GM12878 (cell line): ENCODE results near the gene CCDC15. TPM values are rescaled to one million over a fixed set of nuclear protein-coding genes. Genes with fewer than 3 reads are reported as not detected.

Experiments
- ATAC-seq: fragments of 200-7000 bp; cut with Tn5 transposase; 3 replicates; pipeline ENCODE4 v1.9.1; 2020; ENCODE audit warnings: mild to moderate bottlenecking, moderate library complexity
- BruUV-seq: library from RNA; stranded (reverse); fragments of 400-500 nt; replicated peaks from 2 replicates; lab custom pipeline; 2021; lab: Mats Ljungman, UMichigan
- CTCF ChIA-PET: fragments of 300-600 bp; sonication (Branson Sonifier 250); formaldehyde crosslinking; extraction: SDS; loops from one replicate; lab custom pipeline; 2021; ENCODE audit warnings: inconsistent platforms; lab: Yijun Ruan, JAX
- POLR2A ChIA-PET: fragments of 350-600 bp; formaldehyde crosslinking; extraction: SDS; loops from one replicate; lab custom pipeline; 2021; ENCODE audit warnings: inconsistent platforms; lab: Charles Lee
- RAD21 ChIA-PET: fragments of 300-600 bp; sonication (Branson Sonifier 250); formaldehyde crosslinking; loops from one replicate; lab custom pipeline; 2023; ENCODE audit warnings: antibody characterized with exemption; ENCODE audit not compliant: unreplicated experiment; lab: Charles Lee
- SMC1A ChIA-PET: fragments of 300-600 bp; sonication (Branson Sonifier 250); formaldehyde crosslinking; loops from one replicate; lab custom pipeline; 2023; ENCODE audit not compliant: unreplicated experiment, uncharacterized antibody; lab: Charles Lee
- DNase-seq: peaks from one replicate; pipeline ENCODE4 v3.0.0-alpha.2; 2011; ENCODE audit warnings: low read depth, low spot score
- FAIRE-seq: peaks from 3 replicates; lab custom pipeline; 2011; peaks lifted over from hg19 to GRCh38; lab: Jason Lieb, UNC
- H2AFZ ChIP-seq: 2 replicates; pipeline ENCODE4 v1.6.0; 2011; ENCODE audit warnings: low read depth, low read length, control low read depth; ENCODE audit not compliant: control insufficient read depth
- H3K27ac ChIP-seq: 2 replicates; pipeline ENCODE4 v1.5.1; 2011; ENCODE audit warnings: control low read depth; ENCODE audit not compliant: control insufficient read depth, insufficient read depth
- H3K27me3 ChIP-seq, 2 experiments: replicated peaks in 1 of 2; 2 replicates each; pipeline versions ENCODE4 v1.6.0 to v1.6.1; 2011; ENCODE audit warnings: low read length in 1 of 2; ENCODE audit not compliant: control insufficient read depth in 2 of 2, insufficient read depth in 2 of 2
- H3K36me3 ChIP-seq, 2 experiments: 2 replicates each; pipeline ENCODE4 v1.5.1; 2011; ENCODE audit warnings: low read length in 1 of 2; ENCODE audit not compliant: control insufficient read depth in 2 of 2, insufficient read depth in 2 of 2
- H3K4me1 ChIP-seq: 2 replicates; pipeline ENCODE4 v1.6.1; 2011; ENCODE audit warnings: mild to moderate bottlenecking, low read length, moderate library complexity, mixed read lengths; ENCODE audit not compliant: control insufficient read depth, insufficient read depth
- H3K4me2 ChIP-seq: 2 replicates; pipeline ENCODE4 v1.6.0; 2011; ENCODE audit warnings: control low read depth; ENCODE audit not compliant: control insufficient read depth, insufficient read depth
- H3K4me3 ChIP-seq: fragments of 200-600 bp; sonication (generic); 2 replicates; pipeline ENCODE4 v1.5.1; 2016
- H3K79me2 ChIP-seq: 2 replicates; pipeline ENCODE4 v1.6.0; 2011; ENCODE audit warnings: low read length; ENCODE audit not compliant: control insufficient read depth, insufficient read depth
- H3K9ac ChIP-seq: 2 replicates; pipeline ENCODE4 v1.8.0; 2011; ENCODE audit warnings: low read length, control low read depth, mixed read lengths; ENCODE audit not compliant: control insufficient read depth, insufficient read depth
- H3K9me3 ChIP-seq: replicated peaks from 3 replicates; pipeline ENCODE4 v1.5.1; 2011; ENCODE audit warnings: mild to moderate bottlenecking, low read length; ENCODE audit not compliant: control insufficient read depth, insufficient read depth
- H4K20me1 ChIP-seq: 2 replicates; pipeline ENCODE4 v1.6.0; 2011; ENCODE audit not compliant: control insufficient read depth, insufficient read depth
- BHLHE40 ChIP-seq, 2 experiments: fragments of 450-650 bp in 1 of 2; IDR thresholded peaks; 2 replicates each; pipeline ENCODE4 v1.6.1; 2011 to 2017; ENCODE audit warnings: low read depth in 2 of 2, borderline replicate concordance in 1 of 2, improper control_type of control experiment in 1 of 2, low read length in 1 of 2, mild to moderate bottlenecking in 1 of 2
- CBX3 ChIP-seq: fragments of 200-600 bp; sonication (generic); IDR thresholded peaks from 2 replicates; pipeline ENCODE4 v1.6.1; 2016; ENCODE audit warnings: low read depth, borderline replicate concordance
- CBX5 ChIP-seq: sonication (generic); IDR thresholded peaks from 2 replicates; pipeline ENCODE4 v1.6.1; 2016; ENCODE audit warnings: low read depth, moderate library complexity, mild to moderate bottlenecking, inconsistent platforms
- E2F8 ChIP-seq: fragments of 450-650 bp; IDR thresholded peaks from 2 replicates; pipeline ENCODE4 v1.6.1; 2018; ENCODE audit warnings: mild to moderate bottlenecking, low read depth, moderate library complexity; ENCODE audit not compliant: partially characterized antibody
- EP300 ChIP-seq, 2 experiments: fragments of 150-350 bp in 1 of 2; IDR thresholded peaks; 2 replicates each; pipeline ENCODE4 v1.6.1; 2011 to 2012; ENCODE audit warnings: low read depth in 2 of 2, low read length in 2 of 2, borderline replicate concordance in 1 of 2, improper control_type of control experiment in 1 of 2, inconsistent platforms in 1 of 2; ENCODE audit not compliant: control insufficient read depth in 1 of 2
- MXI1 ChIP-seq: fragments of 150-350 bp; IDR thresholded peaks from 2 replicates; pipeline ENCODE4 v1.6.1; 2011; ENCODE audit warnings: low read depth, mild to moderate bottlenecking, inconsistent platforms, low read length, improper control_type of control experiment
- SUZ12 ChIP-seq: fragments of 200-600 bp; sonication (generic); IDR thresholded peaks from one replicate; pipeline ENCODE4 v1.6.1; 2018; ENCODE audit warnings: antibody characterized with exemption, mild to moderate bottlenecking; ENCODE audit not compliant: unreplicated experiment
- TBL1XR1 ChIP-seq: IDR thresholded peaks from 2 replicates; pipeline ENCODE4 v1.6.1; 2012; ENCODE audit warnings: low read depth, low read length, improper control_type of control experiment
- ZBTB4 ChIP-seq: fragments of 450-650 bp; formaldehyde crosslinking; IDR thresholded peaks from 2 replicates; pipeline ENCODE4 v1.4.0; 2022; ENCODE audit warnings: mild to moderate bottlenecking, moderate library complexity
- WGBS: methylation state at CpG from one replicate; pipeline ENCODE4 v1.1.6; 2016; ENCODE audit warnings: low lambda C conversion rate; ENCODE audit not compliant: insufficient replicate concordance, insufficient coverage; ENCODE audit errors: missing lambda C conversion rate; 5-methylcytosine and 5-hydroxymethylcytosine counted together
- in situ Hi-C: fragments of 300-500 bp; cut with MboI; formaldehyde crosslinking; loops from 9 replicates; pipeline ENCODE4 v1.14.3; 2018; ENCODE audit warnings: mixed read lengths
- intact Hi-C: fragments of 100-400 bp; cut with micrococcal nuclease; formaldehyde crosslinking; loops from one replicate; pipeline ENCODE4 v1.14.2; 2022; ENCODE audit not compliant: unreplicated experiment
- polyA plus RNA-seq, 11 experiments: library from polyadenylated mRNA; depleted of rRNA in 4 of 11; unstranded in 6 of 11; stranded (reverse) in 5 of 11; fragments of >200 nt; fragmentation: Nextera tagmentation in 4 of 11; fragmentation: Illumina TruSeq in 1 of 11; extraction: Ambion mirVana in 4 of 11; extraction: Trizol in 1 of 11; gene quantifications; 1 replicate in 1 of 11; 2 replicates in 10 of 11; pipeline versions ENCODE4 v1.2.1 to v1.2.3, GENCODE V29; 2011 to 2016; ENCODE audit warnings: inconsistent platforms in 2 of 11, missing spikeins in 2 of 11, low read depth in 1 of 11
- total RNA-seq, 4 experiments: library from RNA; depleted of rRNA in 3 of 4; stranded (reverse); fragments of >200 nt in 3 of 4; fragmentation: Illumina TruSeq in 1 of 4; extraction: Trizol in 1 of 4; gene quantifications; 2 replicates each; pipeline versions ENCODE4 v1.2.1 to v1.2.3, GENCODE V29; 2013 to 2021

Gene CCDC15
- total and polyA plus RNA-seq, 10 of the 15 experiments (the other 5 are each of a cell fraction or from before 2014, with no cell fraction given): 2.0 to 5.3 (median 3.3) TPM

GRCh38 chr11:125082611-125083311 is 128.8 kb downstream of the CCDC15 start (continued):
- no peak for TF ChIP-seq ZBTB4
- TF ChIP-seq CBX3: no peak
- no peak for TF ChIP-seq EP300 (IDR thresholded peaks at IDR 0.05; ENCODE audit: borderline replicate concordance in 1 of 2, control insufficient read depth in 1 of 2, low read depth in 2 of 2, low read length in 2 of 2)
- TF ChIP-seq CBX5: no peak

- no peak overlapping the region for H3K4me3 ChIP-seq
- no peak overlapping the region for H3K27ac ChIP-seq
- no TSS peak for BruUV-seq
- no peaks in the 10 kb centered on the region for H4K20me1 ChIP-seq
- SMC1A ChIA-PET: interaction anchor here (1.0 to 1.7 kb wide), 3 partner anchors 11 to 58 kb away, joined by 3 to 4 read pairs (median 3); no protein-coding TSS in a partner anchor
- no peak overlapping the region for H3K4me2 ChIP-seq
- no peak for FAIRE-seq
- no peaks in the 10 kb centered on the region for H3K27me3 ChIP-seq
- no peaks in the 10 kb centered on the region for H3K4me1 ChIP-seq
- no peaks in the 10 kb centered on the region for H3K79me2 ChIP-seq
- intact Hi-C loops: no loop called here
- H3K9ac ChIP-seq: no peak overlapping the region
- no peak for ATAC-seq
- POLR2A ChIA-PET: no interaction called here
- peaks cover 0 to 2% of the 10 kb centered on the region in 2 experiments; a peak in 1 of 4 replicates for H3K36me3 ChIP-seq
- in situ Hi-C loops: no loop called here
- RAD21 ChIA-PET: no interaction called here
- no peak for DNase-seq
- CTCF ChIA-PET: interaction anchor here (1.3 kb wide), 1 partner anchor 8 kb away, joined by 5 read pairs; no protein-coding TSS in a partner anchor
- H3K9me3 ChIP-seq: no peaks in the 10 kb centered on the region
- no peak overlapping the region for H2AFZ ChIP-seq
- WGBS: 39% methylated on average over 11 of the region's 11 CpGs
- no peak for TF ChIP-seq E2F8
- no peak for TF ChIP-seq TBL1XR1
- TF ChIP-seq MXI1: no peak
- TF ChIP-seq SUZ12: no peak
- no peak for TF ChIP-seq BHLHE40 (IDR thresholded peaks at IDR 0.05; ENCODE audit: borderline replicate concordance in 1 of 2, low read depth in 2 of 2, low read length in 1 of 2)
Observed at GRCh38 chr11:125083312-125084056, 129.5 kb downstream of the CCDC15 start.
